H1 (cell line): ENCODE results near the gene C2CD5. TPM values are rescaled to one million over a fixed set of nuclear protein-coding genes. Genes with fewer than 3 reads are reported as not detected.

Experiments used
- CTCF ChIA-PET: fragments of 300-600 bp; sonication (Branson Sonifier 250); formaldehyde crosslinking; loops from one replicate; lab custom pipeline; 2021; ENCODE audit not compliant: partially characterized antibody; lab: Charles Lee
- POLR2A ChIA-PET: fragments of 300-600 bp; sonication (Branson Sonifier 250); formaldehyde crosslinking; loops from one replicate; lab custom pipeline; 2021; ENCODE audit warnings: inconsistent platforms; ENCODE audit not compliant: partially characterized antibody; lab: Charles Lee
- DNase-seq, 2 experiments: peaks; one replicate each; pipeline versions ENCODE4 v3.0.0 to v3.0.0-alpha.2; 2010 to 2022; ENCODE audit warnings: low spot score in 2 of 2, low read depth in 1 of 2, mixed read lengths in 1 of 2
- FAIRE-seq: peaks from 2 replicates; lab custom pipeline; 2011; peaks lifted over from hg19 to GRCh38; lab: Jason Lieb, UNC
- H2AFZ ChIP-seq: 2 replicates; pipeline ENCODE4 v1.8.1; 2012; ENCODE audit warnings: low read length, inconsistent platforms
- H2AK5ac ChIP-seq: 2 replicates; pipeline ENCODE4 v1.6.1; 2013; ENCODE audit warnings: low read depth, low read length
- H2BK120ac ChIP-seq: replicated peaks from 2 replicates; pipeline ENCODE3; 2013; ENCODE audit warnings: low read depth, low read length, inconsistent platforms
- H2BK12ac ChIP-seq: 2 replicates; pipeline ENCODE4 v1.6.1; 2013; ENCODE audit warnings: low read depth, low read length
- H2BK15ac ChIP-seq: 2 replicates; pipeline ENCODE4 v1.6.1; 2013; ENCODE audit warnings: low read length
- H2BK20ac ChIP-seq: 2 replicates; pipeline ENCODE4 v1.6.1; 2013; ENCODE audit warnings: low read length
- H2BK5ac ChIP-seq: 2 replicates; pipeline ENCODE4 v1.6.1; 2013; ENCODE audit warnings: low read depth, low read length
- H3K14ac ChIP-seq: 2 replicates; pipeline ENCODE4 v1.6.1; 2013; ENCODE audit warnings: inconsistent platforms; ENCODE audit not compliant: insufficient read length
- H3K18ac ChIP-seq: 2 replicates; pipeline ENCODE4 v1.6.1; 2013; ENCODE audit warnings: low read length; ENCODE audit errors: extremely low read depth
- H3K23ac ChIP-seq: 2 replicates; pipeline ENCODE4 v1.6.1; 2013; ENCODE audit warnings: inconsistent platforms; ENCODE audit not compliant: insufficient read length
- H3K23me2 ChIP-seq: 2 replicates; pipeline ENCODE4 v1.6.1; 2013; ENCODE audit warnings: low read depth, low read length
- H3K27ac ChIP-seq: 2 replicates; pipeline ENCODE4 v1.6.1; 2011; ENCODE audit warnings: low read depth, low read length, inconsistent platforms
- H3K27me3 ChIP-seq, 4 experiments: replicated peaks in 1 of 4; 1 replicate in 1 of 4; 2 replicates in 3 of 4; pipeline versions ENCODE4 v1.6.1 to v1.8.1; 2011 to 2013; ENCODE audit warnings: low read length in 3 of 4, mild to moderate bottlenecking in 3 of 4, inconsistent platforms in 2 of 4, mixed read lengths in 2 of 4, moderate library complexity in 1 of 4; ENCODE audit not compliant: control insufficient read depth in 3 of 4, insufficient read depth in 3 of 4; ENCODE audit errors: extremely low read depth in 1 of 4
- H3K36me3 ChIP-seq, 4 experiments: 2 replicates each; pipeline versions ENCODE4 v1.6.1 to v1.8.1; 2011 to 2013; ENCODE audit warnings: mild to moderate bottlenecking in 4 of 4, low read length in 3 of 4, moderate library complexity in 2 of 4, control low read depth in 1 of 4, inconsistent platforms in 1 of 4; ENCODE audit not compliant: insufficient read depth in 4 of 4, control insufficient read depth in 2 of 4
- H3K4ac ChIP-seq: replicated peaks from 2 replicates; pipeline ENCODE3; 2013; ENCODE audit warnings: low read length, low read depth, mixed read lengths, inconsistent platforms; ENCODE audit not compliant: insufficient read length
- H3K4me1 ChIP-seq, 4 experiments: replicated peaks in 1 of 4; 1 replicate in 1 of 4; 2 replicates in 3 of 4; pipeline versions ENCODE4 v1.6.1 to v1.8.1; 2011 to 2013; ENCODE audit warnings: low read length in 3 of 4, inconsistent platforms in 2 of 4, mixed read lengths in 1 of 4; ENCODE audit not compliant: insufficient read depth in 4 of 4, control insufficient read depth in 3 of 4
- H3K4me2 ChIP-seq, 2 experiments: 2 replicates each; pipeline versions ENCODE4 v1.6.1 to v1.8.1; 2011 to 2013; ENCODE audit warnings: low read depth in 2 of 2, low read length in 2 of 2, control low read depth in 1 of 2, inconsistent platforms in 1 of 2, mild to moderate bottlenecking in 1 of 2; ENCODE audit not compliant: insufficient read depth in 1 of 2
- H3K4me3 ChIP-seq, 4 experiments: fragments of 200-600, 300-600 bp in 1 of 4; sonication (generic), shearing (Covaris generic), sonication (Bioruptor Twin) in 1 of 4; 2 replicates each; pipeline versions ENCODE4 v1.5.1 to v1.8.1; 2011 to 2016; ENCODE audit warnings: low read length in 4 of 4, low read depth in 3 of 4, control low read depth in 2 of 4, inconsistent platforms in 2 of 4, mild to moderate bottlenecking in 2 of 4, mixed read lengths in 1 of 4, moderate library complexity in 1 of 4; ENCODE audit not compliant: insufficient read depth in 2 of 4; ENCODE audit errors: extremely low read depth in 1 of 4
- H3K56ac ChIP-seq: replicated peaks from 2 replicates; pipeline ENCODE3; 2013; ENCODE audit warnings: low read depth, mild to moderate bottlenecking, mixed read lengths, low read length, inconsistent platforms; ENCODE audit not compliant: insufficient read length
- H3K79me1 ChIP-seq: 2 replicates; pipeline ENCODE4 v1.6.1; 2013; ENCODE audit warnings: low read depth, low read length, control low read depth
- H3K79me2 ChIP-seq, 2 experiments: 2 replicates each; pipeline versions ENCODE4 v1.6.1 to v1.8.1; 2012 to 2013; ENCODE audit warnings: low read length in 2 of 2, mild to moderate bottlenecking in 2 of 2, inconsistent platforms in 1 of 2; ENCODE audit not compliant: insufficient read depth in 2 of 2, control insufficient read depth in 1 of 2
- H3K9ac ChIP-seq, 4 experiments: replicated peaks in 1 of 4; 1 replicate in 1 of 4; 2 replicates in 3 of 4; pipeline versions ENCODE4 v1.6.1 to v1.8.1; 2011 to 2013; ENCODE audit warnings: low read depth in 3 of 4, low read length in 3 of 4, control low read depth in 2 of 4, mild to moderate bottlenecking in 2 of 4, moderate library complexity in 2 of 4, inconsistent platforms in 1 of 4; ENCODE audit errors: extremely low read depth in 1 of 4
- H3K9me3 ChIP-seq, 2 experiments: 2 replicates each; pipeline versions ENCODE4 v1.6.1 to v1.8.1; 2012 to 2013; ENCODE audit warnings: mild to moderate bottlenecking in 2 of 2, moderate library complexity in 2 of 2, control low read depth in 1 of 2, inconsistent platforms in 1 of 2, low read depth in 1 of 2, low read length in 1 of 2, mixed read lengths in 1 of 2; ENCODE audit not compliant: insufficient read depth in 2 of 2
- H4K20me1 ChIP-seq, 2 experiments: replicated peaks in 1 of 2; 2 replicates each; pipeline versions ENCODE3 to v1.8.1; 2011 to 2013; ENCODE audit warnings: inconsistent platforms in 2 of 2, low read length in 2 of 2, mild to moderate bottlenecking in 1 of 2; ENCODE audit not compliant: insufficient read depth in 2 of 2, control insufficient read depth in 1 of 2
- H4K5ac ChIP-seq: 2 replicates; pipeline ENCODE4 v1.6.1; 2013; ENCODE audit warnings: low read length, low read depth, mixed read lengths, inconsistent platforms; ENCODE audit not compliant: insufficient read length
- H4K8ac ChIP-seq: 2 replicates; pipeline ENCODE4 v1.8.0; 2013; ENCODE audit warnings: mild to moderate bottlenecking, moderate library complexity, low read length, inconsistent platforms; ENCODE audit not compliant: insufficient read depth; ENCODE audit errors: extremely low read depth
- H4K91ac ChIP-seq: replicated peaks from 2 replicates; pipeline ENCODE3; 2013; ENCODE audit warnings: low read length, mixed read lengths, inconsistent platforms; ENCODE audit not compliant: insufficient read length
- CBX8 ChIP-seq: fragments of 300-800, 300-1000 bp; sonication (generic); IDR thresholded peaks from 2 replicates; pipeline ENCODE4 v1.7.1; 2016; ENCODE audit warnings: low read depth, low read length, borderline replicate concordance
- HDAC2 ChIP-seq, 2 experiments: fragments of 300-600 bp in 1 of 2; sonication (generic) in 1 of 2; IDR thresholded peaks; 2 replicates each; pipeline ENCODE4 v1.6.1; 2011 to 2012; ENCODE audit warnings: low read depth in 2 of 2, low read length in 2 of 2, mild to moderate bottlenecking in 2 of 2, moderate library complexity in 2 of 2, borderline replicate concordance in 1 of 2, inconsistent platforms in 1 of 2
- KDM5A ChIP-seq: fragments of 200-600 bp; IDR thresholded peaks from 2 replicates; pipeline ENCODE4 v1.7.1; 2012; ENCODE audit warnings: mild to moderate bottlenecking, low read length, inconsistent platforms, mixed read lengths
- NRF1 ChIP-seq: IDR thresholded peaks from 2 replicates; pipeline ENCODE4 v1.6.1; 2011; ENCODE audit warnings: mild to moderate bottlenecking, low read depth, low read length, improper control_type of control experiment
- PHF8 ChIP-seq: fragments of 200-600 bp; sonication (generic); conservative IDR thresholded peaks from 2 replicates; pipeline ENCODE4 v1.7.1; 2012; ENCODE audit warnings: low read depth, mild to moderate bottlenecking, inconsistent platforms, low read length, moderate library complexity
- RXRA ChIP-seq: IDR thresholded peaks from 2 replicates; pipeline ENCODE4 v1.6.1; 2011; ENCODE audit warnings: low read depth, mild to moderate bottlenecking, low read length, moderate library complexity; ENCODE audit not compliant: insufficient read depth
- SIN3A ChIP-seq, 2 experiments: IDR thresholded peaks in 1 of 2; conservative IDR thresholded peaks in 1 of 2; 2 replicates each; pipeline ENCODE4 v1.6.1; 2011 to 2012; ENCODE audit warnings: low read length in 2 of 2, improper control_type of control experiment in 1 of 2, low read depth in 1 of 2, mild to moderate bottlenecking in 1 of 2
- SIRT6 ChIP-seq: IDR thresholded peaks from one replicate; pipeline ENCODE4 v1.7.1; 2012; ENCODE audit warnings: low read length, inconsistent platforms
- SRF ChIP-seq: IDR thresholded peaks from 2 replicates; pipeline ENCODE4 v1.6.1; 2011; ENCODE audit warnings: mild to moderate bottlenecking, low read depth, low read length, moderate library complexity
- polyA plus RNA-seq, 7 experiments: library from polyadenylated mRNA; depleted of rRNA in 3 of 7; stranded (reverse) in 5 of 7; unstranded in 2 of 7; fragments of >200 nt in 5 of 7; fragments of 200-250 nt in 2 of 7; gene quantifications; 1 replicate in 5 of 7; 2 replicates in 1 of 7; 4 replicates in 1 of 7; pipeline versions ENCODE4 v1.2.1 to v1.2.3, GENCODE V29; 2011 to 2013; ENCODE audit warnings: missing spikeins in 2 of 7, mixed read lengths in 2 of 7
- total RNA-seq: library from RNA; stranded (reverse); fragmentation: NEBNext Ultra II Directional; extraction: Animal tissue kit (Norgen Biotek cat#: 25700); gene quantifications from 2 replicates; pipeline ENCODE4 v1.2.1, GENCODE V29; 2021
- TF ChIP-seq, protein P1 (sequence below): IDR thresholded peaks from 2 replicates; pipeline ENCODE4 v1.6.1; 2011; ENCODE audit warnings: low read depth, mild to moderate bottlenecking, low read length; ENCODE audit not compliant: insufficient read depth
- TF ChIP-seq, protein P2 (sequence below): IDR thresholded peaks from 2 replicates; pipeline ENCODE4 v1.6.1; 2012; ENCODE audit warnings: low read length, inconsistent platforms

The C2CD5 gene
- total and polyA plus RNA-seq, 2 of the 8 experiments (the other 6 are each of a cell fraction or from before 2014, with no cell fraction given) = 21.9 to 45.9 TPM

DNA sequence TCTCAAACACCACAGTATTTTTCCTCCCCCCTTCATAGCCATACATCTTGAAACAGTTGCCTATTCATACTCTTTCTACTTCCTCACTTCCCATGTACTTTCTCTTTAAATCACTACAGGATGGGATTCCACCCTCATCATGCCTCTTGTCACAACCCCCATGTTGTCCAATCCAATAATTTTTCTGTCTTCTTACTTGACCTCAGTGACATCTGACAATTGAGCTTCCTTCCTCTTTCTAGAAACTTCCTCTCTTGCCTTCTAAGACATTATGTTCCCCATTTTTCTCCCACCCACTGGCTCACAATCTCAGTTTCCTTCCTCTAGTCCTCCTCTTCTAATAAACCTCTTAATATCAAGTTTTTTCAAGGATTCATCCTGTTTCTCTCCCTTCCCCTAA, 5.3 kb downstream of the C2CD5 start:
- H2AFZ ChIP-seq = no peak overlapping the region
- no peak overlapping the region for H3K4ac ChIP-seq
- no peak overlapping the region for H3K23ac ChIP-seq
- peaks cover 0 to 9% (median 0%) of the 10 kb centered on the region in 4 experiments; a peak in 1 of 8 replicates for H3K36me3 ChIP-seq
- no peaks in the 10 kb centered on the region for H3K79me1 ChIP-seq
- FAIRE-seq (no peak), DNase-seq (no peak)
- no peak overlapping the region for H3K14ac ChIP-seq
- peaks cover 4 to 5% (median 4%) of the 10 kb centered on the region in 4 experiments for H3K4me1 ChIP-seq
- H3K27ac ChIP-seq = no peak overlapping the region
- H2BK5ac ChIP-seq = no peak overlapping the region
- CTCF ChIA-PET = interaction anchor here (2.0 kb wide), 1 partner anchor 10 kb away, joined by 8 read pairs; no protein-coding TSS in a partner anchor
- H2AK5ac ChIP-seq = no peak overlapping the region
- no peak overlapping the region for H3K18ac ChIP-seq
- no peaks in the 10 kb centered on the region for H3K9me3 ChIP-seq
- TF ChIP-seq KDM5A (no peak), NRF1 (no peak), PHF8 (no peak), SIRT6 (no peak), CBX8 (no peak), SRF (no peak), SIN3A (conservative IDR thresholded peaks at IDR 0.05 in 1 of 2, IDR thresholded peaks at IDR 0.05 in 1 of 2; ENCODE audit: low read depth in 1 of 2, low read length in 2 of 2) (no peak), RXRA (no peak), HDAC2 (IDR thresholded peaks at IDR 0.05; ENCODE audit: borderline replicate concordance in 1 of 2, low read depth in 2 of 2, low read length in 2 of 2) (no peak)
- TF ChIP-seq, protein P1, sequence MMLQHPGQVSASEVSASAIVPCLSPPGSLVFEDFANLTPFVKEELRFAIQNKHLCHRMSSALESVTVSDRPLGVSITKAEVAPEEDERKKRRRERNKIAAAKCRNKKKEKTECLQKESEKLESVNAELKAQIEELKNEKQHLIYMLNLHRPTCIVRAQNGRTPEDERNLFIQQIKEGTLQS = no peak
- TF ChIP-seq, protein P2, sequence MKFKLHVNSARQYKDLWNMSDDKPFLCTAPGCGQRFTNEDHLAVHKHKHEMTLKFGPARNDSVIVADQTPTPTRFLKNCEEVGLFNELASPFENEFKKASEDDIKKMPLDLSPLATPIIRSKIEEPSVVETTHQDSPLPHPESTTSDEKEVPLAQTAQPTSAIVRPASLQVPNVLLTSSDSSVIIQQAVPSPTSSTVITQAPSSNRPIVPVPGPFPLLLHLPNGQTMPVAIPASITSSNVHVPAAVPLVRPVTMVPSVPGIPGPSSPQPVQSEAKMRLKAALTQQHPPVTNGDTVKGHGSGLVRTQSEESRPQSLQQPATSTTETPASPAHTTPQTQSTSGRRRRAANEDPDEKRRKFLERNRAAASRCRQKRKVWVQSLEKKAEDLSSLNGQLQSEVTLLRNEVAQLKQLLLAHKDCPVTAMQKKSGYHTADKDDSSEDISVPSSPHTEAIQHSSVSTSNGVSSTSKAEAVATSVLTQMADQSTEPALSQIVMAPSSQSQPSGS = no peak
- H2BK15ac ChIP-seq = no peak overlapping the region
- no peak overlapping the region for H4K5ac ChIP-seq
- POLR2A ChIA-PET = interaction anchor here (0.6 to 1.0 kb wide), 3 partner anchors 8 to 803 kb away, joined by 3 read pairs; no protein-coding TSS in a partner anchor
- peaks cover 8% of the 10 kb centered on the region; the same call in 1 of the 2 replicates for H3K23me2 ChIP-seq
- no peak overlapping the region for H3K9ac ChIP-seq
- no peak overlapping the region for H4K8ac ChIP-seq
- H3K4me2 ChIP-seq = no peak overlapping the region
- H3K56ac ChIP-seq = no peak overlapping the region
- H2BK120ac ChIP-seq = no peak overlapping the region
- no peak overlapping the region for H2BK20ac ChIP-seq
- H3K79me2 ChIP-seq = peaks cover 0 to 22% of the 10 kb centered on the region in 2 experiments; a peak in 1 of 4 replicates
- H4K20me1 ChIP-seq = no peaks in the 10 kb centered on the region
- H3K4me3 ChIP-seq = no peak overlapping the region
- H2BK12ac ChIP-seq = no peak overlapping the region
- H4K91ac ChIP-seq = no peak overlapping the region
- no peaks in the 10 kb centered on the region for H3K27me3 ChIP-seq
